GM11168 (cell line): ENCODE results near the gene NAPEPLD.
"Not testable (repeated sequence)": the region's sequence is repeated elsewhere in the genome, so short reads cannot be mapped to it uniquely, and the experiment has no call there.

Experiments
- in situ Hi-C: fragments of 300-500 bp; cut with MboI; formaldehyde crosslinking; loops from one replicate; pipeline ENCODE4 v1.12.0; 2022; ENCODE audit warnings: low sequenced_read_pairs; ENCODE audit not compliant: unreplicated experiment

Gene NAPEPLD

GRCh38 chr7:103148131-103148993 lies 537 bp downstream of the NAPEPLD start:
- in situ Hi-C loops, result no loop called here

GRCh38 chr7:103144754-103145153 lies 4.1 kb downstream of the NAPEPLD start:
- in situ Hi-C loops, result not testable (repeated sequence)

GRCh38 chr7:103143868-103144267 lies 5.0 kb downstream of the NAPEPLD start:
- in situ Hi-C loops, result no loop called here

- in situ Hi-C loops, result no loop called here
These were observed 6.4 kb downstream of the NAPEPLD start for GRCh38 chr7:103142494-103142893.

GRCh38 chr7:103141753-103142404 lies 7.0 kb downstream of the NAPEPLD start:
- in situ Hi-C loops, result no loop called here

- in situ Hi-C loops, result no loop called here
These were observed 8.2 kb downstream of the NAPEPLD start for GRCh38 chr7:103140685-103141084.

GRCh38 chr7:103140061-103140460 lies 8.8 kb downstream of the NAPEPLD start:
- in situ Hi-C loops, result no loop called here

- in situ Hi-C loops, result no loop called here
These were observed 13.9 kb downstream of the NAPEPLD start for GRCh38 chr7:103134836-103135554.

GRCh38 chr7:103132995-103133688 lies 15.8 kb downstream of the NAPEPLD start:
- in situ Hi-C loops, result no loop called here

- in situ Hi-C loops, result no loop called here
These were observed 17.8 kb downstream of the NAPEPLD start for GRCh38 chr7:103130901-103131624.

GRCh38 chr7:103129702-103130549 lies 19.0 kb downstream of the NAPEPLD start:
- in situ Hi-C loops, result no loop called here

GRCh38 chr7:103127006-103127405 lies 21.9 kb downstream of the NAPEPLD start:
- in situ Hi-C loops, result no loop called here

- in situ Hi-C loops, result no loop called here
These were observed 24.4 kb downstream of the NAPEPLD start for GRCh38 chr7:103124429-103124979.

- in situ Hi-C loops, result no loop called here
These were observed 25.4 kb downstream of the NAPEPLD start for GRCh38 chr7:103123529-103123928.

GRCh38 chr7:103121641-103122040 lies 27.3 kb downstream of the NAPEPLD start:
- in situ Hi-C loops, result no loop called here

- in situ Hi-C loops, result no loop called here
These were observed 28.5 kb downstream of the NAPEPLD start for GRCh38 chr7:103120362-103120761.

- in situ Hi-C loops, result no loop called here
These were observed 29.1 kb downstream of the NAPEPLD start for GRCh38 chr7:103119791-103120291.

- in situ Hi-C loops, result no loop called here
These were observed 31.4 kb downstream of the NAPEPLD start for GRCh38 chr7:103117465-103117864.
